Gastroesophageal sphincter (tissue), 3 donors: ENCODE measurements around the gene STX12.

Source experiments
- EP300 ChIP-seq: sonication (generic); formaldehyde crosslinking; IDR thresholded peaks from one replicate; pipeline ENCODE4 v1.6.1; 2017; ENCODE audit warnings: antibody characterized with exemption, mild to moderate bottlenecking
- POLR2A ChIP-seq, 2 donors: fragments of 450-650 bp; IDR thresholded peaks; one replicate each; pipeline ENCODE4 v1.6.1; 2017; ENCODE audit warnings: antibody characterized with exemption in 2 of 2, mild to moderate bottlenecking in 2 of 2, moderate library complexity in 1 of 2
- POLR2AphosphoS5 ChIP-seq: sonication (generic); formaldehyde crosslinking; IDR thresholded peaks from one replicate; pipeline ENCODE4 v1.6.1; 2017; ENCODE audit warnings: antibody characterized with exemption
- TF ChIP-seq, protein P1 (sequence below), 4 experiments: fragments of 200-600 bp in 2 of 4; fragments of 450-650 bp in 2 of 4; sonication (generic) in 1 of 4; IDR thresholded peaks; one replicate each; pipeline ENCODE4 v1.5.1; 2017 to 2019; ENCODE audit warnings: antibody characterized with exemption in 4 of 4, mild to moderate bottlenecking in 2 of 4, moderate library complexity in 2 of 4

DNA sequence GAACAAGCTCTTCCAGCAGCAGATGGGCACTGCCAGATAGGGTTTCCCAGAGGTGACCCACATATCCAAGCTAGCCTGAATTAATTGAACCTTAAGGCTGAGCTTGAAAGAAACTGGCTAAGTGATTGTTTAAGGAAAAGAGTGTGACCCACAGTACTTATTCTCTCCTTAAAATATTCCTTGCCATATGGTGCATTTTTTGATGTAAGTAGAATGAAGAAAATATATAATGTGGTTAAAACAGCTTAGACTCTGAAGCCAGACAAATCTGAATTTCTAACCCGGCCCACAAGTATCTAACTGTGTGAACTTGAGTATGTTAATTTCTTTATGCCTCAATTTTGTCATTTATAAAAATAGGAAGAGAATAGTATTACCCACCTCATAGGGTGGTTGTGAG lies 62.5 kb downstream of the STX12 start:
- TF ChIP-seq, protein P1, sequence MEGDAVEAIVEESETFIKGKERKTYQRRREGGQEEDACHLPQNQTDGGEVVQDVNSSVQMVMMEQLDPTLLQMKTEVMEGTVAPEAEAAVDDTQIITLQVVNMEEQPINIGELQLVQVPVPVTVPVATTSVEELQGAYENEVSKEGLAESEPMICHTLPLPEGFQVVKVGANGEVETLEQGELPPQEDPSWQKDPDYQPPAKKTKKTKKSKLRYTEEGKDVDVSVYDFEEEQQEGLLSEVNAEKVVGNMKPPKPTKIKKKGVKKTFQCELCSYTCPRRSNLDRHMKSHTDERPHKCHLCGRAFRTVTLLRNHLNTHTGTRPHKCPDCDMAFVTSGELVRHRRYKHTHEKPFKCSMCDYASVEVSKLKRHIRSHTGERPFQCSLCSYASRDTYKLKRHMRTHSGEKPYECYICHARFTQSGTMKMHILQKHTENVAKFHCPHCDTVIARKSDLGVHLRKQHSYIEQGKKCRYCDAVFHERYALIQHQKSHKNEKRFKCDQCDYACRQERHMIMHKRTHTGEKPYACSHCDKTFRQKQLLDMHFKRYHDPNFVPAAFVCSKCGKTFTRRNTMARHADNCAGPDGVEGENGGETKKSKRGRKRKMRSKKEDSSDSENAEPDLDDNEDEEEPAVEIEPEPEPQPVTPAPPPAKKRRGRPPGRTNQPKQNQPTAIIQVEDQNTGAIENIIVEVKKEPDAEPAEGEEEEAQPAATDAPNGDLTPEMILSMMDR (IDR thresholded peaks at IDR 0.05) = no peak
- TF ChIP-seq POLR2AphosphoS5 = no peak
- TF ChIP-seq EP300 = no peak
- no peak for TF ChIP-seq POLR2A (IDR thresholded peaks at IDR 0.05)
